ENCODE measurements around the gene YWHAE.
"Not testable (repeated sequence)": the region's sequence is repeated elsewhere in the genome, so short reads cannot be mapped to it uniquely, and the experiment has no call there.

The YWHAE gene

DNA sequence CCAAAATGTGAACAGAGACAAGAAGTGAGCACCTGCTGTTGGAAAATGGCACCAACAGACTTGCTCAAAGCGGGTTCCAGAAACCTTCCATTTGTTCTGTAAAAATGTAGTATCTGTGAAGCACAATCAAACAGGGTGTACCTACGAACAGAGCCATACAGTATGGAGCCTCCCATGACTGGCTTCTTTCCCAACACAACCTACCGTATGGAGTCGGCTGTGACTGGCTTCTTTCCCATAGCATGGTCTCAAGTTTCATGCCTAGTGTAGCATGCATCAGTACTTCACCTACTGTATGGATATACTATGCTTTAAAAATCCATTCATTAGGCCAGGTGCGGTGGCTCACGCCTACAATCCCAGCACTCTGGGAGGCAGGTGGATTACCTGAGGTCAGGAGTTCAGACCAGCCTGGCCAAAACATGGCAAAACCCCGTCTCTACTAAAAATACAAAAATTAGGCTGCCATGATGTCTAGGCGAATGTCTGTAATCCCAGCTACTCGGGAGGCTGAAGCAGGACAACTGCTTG is 26.2 kb downstream of the YWHAE start:
- no peak for DNase-seq (ENCODE audit: low read depth)

DNA sequence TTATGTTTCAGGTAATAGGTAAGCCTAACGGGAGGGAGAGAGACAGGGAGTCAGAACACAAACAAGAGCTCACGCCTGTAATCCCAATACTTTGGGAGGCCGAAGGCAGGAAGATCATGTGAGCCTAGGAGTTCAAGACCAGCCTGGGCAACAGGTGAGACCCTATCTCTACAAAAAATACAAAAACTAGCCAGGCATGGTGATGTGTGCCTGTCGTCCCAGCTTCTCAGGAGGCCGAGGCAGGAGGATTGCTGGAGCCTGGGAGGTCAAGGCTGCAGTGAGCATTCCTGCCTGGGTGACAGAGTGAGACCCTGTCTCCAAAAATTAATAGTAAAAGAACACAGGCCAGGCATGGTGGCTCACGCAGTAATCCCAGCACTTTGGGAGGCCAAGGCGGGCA is 27.4 kb downstream of the YWHAE start:
- no peak for DNase-seq (ENCODE audit: low read depth)

DNA sequence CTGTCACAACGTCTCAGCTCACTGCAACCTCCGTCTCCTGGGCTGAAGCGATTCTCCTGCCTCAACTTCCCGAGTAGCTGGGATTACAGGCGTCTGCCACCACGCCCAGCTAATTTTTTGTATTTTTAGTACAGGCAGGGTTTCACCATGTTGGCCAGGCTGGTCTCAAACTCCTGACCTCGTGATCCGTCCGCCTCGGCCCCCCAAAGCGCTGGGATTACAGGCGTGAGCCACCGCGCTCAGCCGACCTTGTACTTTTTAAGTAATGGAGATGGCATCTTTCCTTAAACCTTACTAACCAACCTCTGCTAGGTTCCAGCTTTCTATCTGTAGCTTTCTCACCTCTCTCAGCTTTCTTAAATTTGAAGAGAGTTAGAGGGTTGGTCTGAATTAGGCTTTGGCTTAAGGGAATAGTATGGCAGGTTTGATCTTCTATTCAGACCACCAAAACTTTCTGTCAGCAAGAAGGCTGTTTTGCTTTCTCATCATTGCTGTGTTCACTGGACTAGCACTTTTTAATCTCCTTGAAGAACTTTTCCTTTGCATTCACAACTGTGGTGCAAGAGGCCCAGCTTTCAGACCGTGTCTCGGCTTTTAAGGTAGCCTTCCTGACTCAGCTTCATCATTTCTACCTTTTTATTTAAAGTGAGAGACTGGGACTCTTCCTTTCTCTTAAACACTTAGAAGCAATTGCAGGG is 28.0 kb downstream of the YWHAE start:
- DNase-seq (ENCODE audit: low read depth), result no peak

DNA sequence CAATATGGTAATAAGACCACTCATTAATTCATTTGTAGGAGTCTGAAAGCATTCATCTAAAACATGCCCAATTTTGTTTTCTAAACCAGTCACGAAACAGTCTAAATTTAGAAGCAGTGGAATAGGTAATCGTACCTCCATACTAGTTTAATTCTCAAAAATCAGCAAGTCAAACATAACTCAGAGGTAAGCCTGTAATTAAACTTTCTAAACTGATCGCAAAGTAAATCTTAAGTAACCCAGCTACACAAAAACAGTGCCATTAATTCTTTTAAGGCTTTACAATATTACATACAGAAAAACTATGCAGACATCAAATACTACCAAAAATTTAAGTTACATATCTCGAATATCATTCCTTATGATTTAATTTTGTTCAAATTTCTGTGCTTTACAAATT is 31.4 kb downstream of the YWHAE start:
- DNase-seq (ENCODE audit: low read depth), result no peak

DNA sequence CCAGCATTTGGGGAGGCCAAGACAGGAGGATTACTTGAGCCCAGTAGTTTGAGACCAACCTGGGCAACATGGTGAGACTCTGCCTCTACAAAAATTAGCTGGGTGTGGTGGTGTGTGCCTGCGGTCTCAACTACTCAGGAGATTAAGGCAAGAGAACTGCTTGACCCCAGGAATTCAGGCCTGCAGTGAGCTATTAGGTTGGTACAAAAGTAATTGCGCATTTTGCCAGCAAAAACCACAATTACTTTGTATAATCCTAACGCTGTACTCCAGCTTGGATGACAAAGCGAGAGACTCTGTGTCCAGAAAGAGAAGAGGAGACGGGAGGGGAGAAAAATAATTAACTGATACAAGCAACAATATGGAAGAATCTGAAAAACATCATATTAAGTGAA is 32.7 kb downstream of the YWHAE start:
- no peak for DNase-seq (ENCODE audit: low read depth)

DNA sequence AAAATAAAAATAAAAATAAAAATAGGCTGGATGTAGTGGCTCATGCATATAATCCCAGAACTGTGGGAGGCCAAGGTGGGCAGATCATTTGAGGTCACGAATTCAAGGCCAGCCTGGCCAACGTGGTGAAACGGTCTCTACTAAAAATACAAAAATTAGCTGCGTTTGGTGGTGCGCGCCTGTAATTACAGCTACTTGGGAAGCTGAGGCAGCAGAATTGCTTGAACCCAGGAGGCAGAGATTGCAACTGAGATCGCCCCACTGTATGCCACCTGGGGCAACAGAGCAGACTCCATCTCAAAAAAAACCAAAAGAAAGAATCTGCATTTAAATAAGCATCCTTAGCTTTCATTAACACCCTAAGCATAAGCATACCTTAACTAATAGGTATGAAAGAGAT is 33.8 kb downstream of the YWHAE start:
- no peak for DNase-seq (ENCODE audit: low read depth)

DNA sequence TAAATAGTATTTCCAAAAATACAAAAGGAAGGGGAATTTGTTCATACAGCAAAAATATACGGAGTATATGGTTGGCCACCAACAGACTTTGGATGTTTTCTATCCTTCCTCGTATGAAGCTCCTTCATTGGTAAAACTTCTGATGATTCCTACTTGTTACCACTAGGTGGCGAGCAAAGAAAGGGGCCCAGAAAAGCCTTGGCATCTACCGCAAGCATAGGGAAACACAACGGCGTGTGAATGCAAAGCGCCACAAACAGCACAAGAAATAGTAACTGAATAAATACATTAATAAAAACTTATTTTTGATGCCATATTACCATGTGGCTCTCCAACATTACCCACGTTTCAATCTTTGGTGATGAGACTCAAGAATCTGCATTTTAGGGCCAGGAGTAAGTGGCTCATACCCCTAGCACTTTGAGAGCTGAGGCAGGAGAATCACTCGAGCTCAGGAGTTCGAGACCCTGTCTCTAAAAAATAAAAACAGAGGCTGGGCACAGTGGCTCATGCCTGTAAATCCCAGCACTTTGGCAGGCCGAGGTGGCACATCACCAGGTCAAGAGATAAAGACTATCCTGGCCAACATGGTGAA is 34.5 kb downstream of the YWHAE start:
- DNase-seq (ENCODE audit: low read depth), result peak; percentile 72

DNA sequence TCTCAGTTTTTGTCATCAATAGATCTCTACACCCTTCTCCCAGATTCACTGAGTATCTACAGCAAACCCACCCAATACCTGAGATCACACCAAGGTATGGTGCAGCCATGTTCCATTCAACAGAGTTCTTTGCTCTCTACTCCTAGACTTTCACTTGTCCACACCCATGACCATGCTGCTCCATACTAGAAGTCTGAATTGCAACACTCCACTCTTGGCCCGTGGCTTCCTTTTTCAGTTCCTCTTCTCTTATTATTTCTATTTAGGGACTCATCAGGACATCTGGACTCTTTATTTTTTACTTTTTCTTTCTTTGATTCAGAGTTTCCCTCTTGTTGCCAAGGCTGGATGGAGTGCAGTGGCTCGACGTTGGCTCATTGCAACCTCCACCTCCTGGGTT is 37.1 kb downstream of the YWHAE start:
- no peak for DNase-seq (ENCODE audit: low read depth)

DNA sequence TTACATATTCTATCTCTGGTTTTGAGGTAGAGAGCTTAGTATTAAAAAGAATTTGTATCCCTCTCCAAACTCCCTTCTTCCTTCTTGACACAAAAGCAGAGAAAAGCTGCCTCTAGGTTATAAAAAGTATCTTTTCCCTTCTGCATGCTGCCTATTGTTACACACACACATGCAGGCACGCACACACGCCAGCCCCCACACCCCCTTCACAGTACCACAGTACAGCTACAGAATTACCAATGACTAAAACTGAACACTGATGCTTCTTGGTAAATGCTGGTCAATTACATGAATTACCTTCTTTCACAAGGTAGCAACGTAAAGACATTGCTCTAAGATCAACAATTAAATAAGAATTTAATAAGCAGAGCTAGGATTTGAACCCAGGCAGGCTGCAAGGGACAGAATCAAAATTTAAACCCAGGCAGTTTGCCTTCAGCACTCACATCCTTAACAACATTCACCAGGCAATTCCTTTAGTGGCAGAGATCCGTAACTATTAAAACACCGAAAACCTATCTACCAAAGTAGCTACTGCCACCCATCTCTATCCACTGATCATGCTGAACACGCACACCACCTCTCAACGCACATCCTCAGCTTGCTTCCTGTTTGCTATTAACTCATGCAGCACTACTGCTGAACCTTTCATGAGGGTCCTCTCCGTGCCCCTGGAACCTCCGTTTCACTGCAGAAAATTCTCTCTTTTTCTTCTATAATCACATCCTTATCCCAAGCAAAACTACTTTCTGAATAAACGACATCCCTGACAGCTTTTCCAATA is 37.8 kb downstream of the YWHAE start:
- DNase-seq (ENCODE audit: low read depth), result no peak

DNA sequence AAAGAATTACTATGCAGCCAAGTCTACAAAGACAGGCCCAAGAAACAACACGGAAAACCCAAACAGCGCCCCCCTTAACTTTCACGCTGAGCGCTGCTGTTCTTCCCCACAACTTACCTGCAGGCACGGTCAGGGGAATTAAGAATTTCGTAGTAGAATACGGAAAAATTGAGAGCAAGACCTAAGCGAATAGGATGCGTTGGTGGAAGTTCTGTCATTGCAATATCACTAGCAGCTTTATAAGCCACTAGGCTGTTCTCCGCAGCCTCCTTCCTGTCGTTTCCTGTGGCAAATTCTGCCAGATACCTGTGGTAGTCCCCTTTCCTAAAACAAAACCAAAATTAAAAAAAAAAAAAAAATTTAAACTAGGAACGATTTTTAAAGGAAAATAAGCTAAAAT is 39.0 kb downstream of the YWHAE start:
- DNase-seq (ENCODE audit: low read depth), result no peak

DNA sequence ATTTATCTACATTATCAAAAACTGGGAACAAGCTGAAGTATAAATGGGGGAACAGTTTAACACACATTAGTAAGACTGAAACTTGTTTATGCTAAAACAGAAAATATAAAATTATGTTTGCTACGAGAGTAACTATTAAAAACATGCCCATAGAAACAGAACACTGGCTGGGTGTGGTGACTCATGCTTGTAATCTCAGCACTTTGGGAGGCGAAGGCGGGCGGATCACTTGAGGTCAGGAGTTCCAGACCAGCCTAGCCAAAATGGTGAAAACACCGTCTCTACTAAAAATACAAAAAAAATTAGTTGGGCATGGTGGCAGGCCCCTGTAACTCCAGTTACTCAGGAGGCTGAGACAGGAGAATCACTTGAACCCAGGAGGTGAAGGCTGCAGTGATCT is 39.7 kb downstream of the YWHAE start:
- DNase-seq (ENCODE audit: low read depth), result peak; percentile 20

DNA sequence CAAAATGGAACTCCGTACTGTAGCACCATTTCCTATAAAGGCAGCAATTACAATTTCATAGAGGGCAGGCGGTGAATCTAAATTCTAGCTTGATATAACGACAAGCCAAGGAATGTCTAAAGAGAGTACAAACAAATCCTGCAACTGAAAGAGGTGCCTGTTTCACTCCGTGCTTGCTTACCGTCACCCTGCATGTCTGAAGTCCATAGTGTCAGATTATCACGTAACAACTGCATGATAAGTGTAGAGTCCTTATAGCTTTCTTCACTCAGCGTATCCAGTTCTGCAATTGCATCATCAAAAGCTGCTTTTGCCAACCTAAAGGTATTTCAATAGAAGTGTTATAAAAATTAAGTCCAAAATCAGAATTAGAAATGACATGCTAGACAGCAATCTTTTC is 46.0 kb downstream of the YWHAE start:
- no peak for DNase-seq (ENCODE audit: low read depth)

DNA sequence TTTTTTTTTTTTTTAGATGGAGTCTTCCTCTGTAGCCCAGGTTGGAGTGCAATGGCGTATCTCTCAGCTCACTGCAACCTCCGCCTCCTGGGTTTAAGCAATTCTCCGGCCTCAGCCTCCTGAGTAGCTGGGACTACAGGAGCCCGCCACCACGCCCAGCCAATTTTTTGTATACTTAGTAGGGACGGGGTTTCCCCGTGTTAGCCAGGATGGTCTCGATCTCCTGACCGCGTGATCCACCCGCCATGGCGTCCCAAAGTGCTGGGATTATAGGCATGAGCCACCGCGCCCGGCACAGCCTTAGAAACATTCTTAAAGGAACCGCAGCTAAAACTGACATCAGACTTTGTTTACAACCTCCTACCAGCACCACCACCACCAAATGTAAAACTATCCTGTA is 47.5 kb downstream of the YWHAE start:
- not testable (repeated sequence) for DNase-seq (ENCODE audit: low read depth)

DNA sequence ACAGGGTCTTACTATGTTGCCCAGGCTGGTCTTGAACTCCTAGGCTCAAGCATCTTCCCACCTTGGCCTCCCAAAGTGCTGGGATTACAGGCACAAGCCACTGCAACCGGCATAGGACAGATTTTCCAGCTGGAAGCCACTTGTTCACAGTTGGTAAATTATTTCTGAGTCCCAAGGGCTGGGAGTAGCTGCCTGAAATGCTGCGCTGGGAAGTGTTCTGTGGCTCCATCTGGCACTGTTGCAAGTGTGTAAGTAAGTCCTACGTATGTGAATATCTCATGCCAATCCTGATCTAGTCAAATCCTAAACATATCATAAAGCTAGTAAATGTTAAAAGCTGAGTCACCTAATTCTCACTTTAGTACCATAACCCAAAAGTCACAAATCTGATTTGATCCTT is 48.1 kb downstream of the YWHAE start:
- DNase-seq (ENCODE audit: low read depth), result no peak

DNA sequence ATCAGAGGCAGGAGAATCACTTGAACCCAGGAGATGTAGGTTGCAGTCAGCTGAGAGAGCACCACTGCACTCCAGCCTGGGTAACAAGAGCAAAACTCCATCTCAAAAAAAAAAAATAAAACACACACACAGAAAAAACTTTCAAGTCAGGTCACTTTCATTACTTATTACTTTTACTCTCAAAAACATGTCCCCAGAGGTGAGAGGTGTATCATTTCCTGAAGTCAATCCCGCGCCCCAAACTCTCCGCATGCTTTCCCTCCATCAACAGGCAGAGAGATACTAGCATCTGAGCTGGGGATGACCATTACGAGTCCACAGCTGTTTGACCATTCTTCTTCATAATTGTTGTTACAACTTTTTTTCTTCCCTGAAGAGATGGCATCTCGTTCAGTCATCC is 48.7 kb downstream of the YWHAE start:
- DNase-seq (ENCODE audit: low read depth), result no peak

DNA sequence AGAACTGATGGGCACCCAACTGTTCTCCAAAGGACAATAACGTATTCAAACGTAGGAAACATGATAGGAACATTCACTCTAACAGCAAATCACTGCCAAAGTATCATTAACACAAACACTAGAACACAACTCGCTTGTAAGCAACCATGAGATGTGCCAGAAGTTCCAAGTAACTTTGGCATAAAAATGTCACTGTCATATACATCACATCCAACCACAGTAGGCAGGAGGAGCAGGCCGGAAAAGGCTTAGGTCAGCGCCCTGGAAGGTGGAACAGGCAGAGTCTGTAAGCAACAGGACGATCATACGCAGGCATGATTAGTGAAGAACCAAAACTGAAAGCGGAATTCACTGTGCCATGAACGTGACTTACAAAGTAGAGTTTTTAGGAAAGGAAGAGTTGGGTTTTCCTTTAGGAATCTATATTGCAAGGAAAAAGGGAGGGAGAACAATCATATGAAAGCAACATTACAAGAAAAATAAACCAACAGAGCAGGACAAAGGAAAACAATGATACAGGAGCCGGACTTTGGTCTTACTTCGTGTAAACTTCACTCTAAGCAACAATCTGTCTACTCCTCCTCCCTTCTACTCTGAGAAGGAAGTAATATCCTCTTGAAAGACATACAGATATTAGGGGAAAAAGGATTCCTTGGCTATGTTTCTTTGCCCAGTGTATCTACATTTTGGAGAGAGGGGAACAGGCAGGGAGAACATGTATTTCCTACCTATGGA is 52.3 kb downstream of the YWHAE start:
- no peak for DNase-seq (ENCODE audit: low read depth)

DNA sequence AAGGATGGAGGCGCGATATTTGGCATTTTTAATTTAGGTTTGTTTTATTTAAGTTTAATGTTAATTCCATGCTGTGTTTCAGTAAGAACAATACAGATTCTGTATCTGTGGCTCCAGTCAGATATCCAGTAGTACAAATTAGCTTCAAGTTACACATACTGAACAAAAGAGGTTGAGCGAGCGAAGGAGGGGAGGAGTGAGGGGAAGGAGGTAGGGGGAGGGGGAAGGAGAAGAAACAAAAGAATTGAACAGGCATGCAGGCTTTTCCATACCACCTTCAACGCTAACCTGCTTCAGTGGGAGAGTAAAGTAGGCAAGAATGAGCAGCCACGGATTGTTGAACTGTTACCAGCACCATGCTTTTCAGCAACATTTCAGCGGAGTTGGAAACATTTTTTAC is 55.5 kb downstream of the YWHAE start:
- DNase-seq (ENCODE audit: low read depth), result no peak

DNA sequence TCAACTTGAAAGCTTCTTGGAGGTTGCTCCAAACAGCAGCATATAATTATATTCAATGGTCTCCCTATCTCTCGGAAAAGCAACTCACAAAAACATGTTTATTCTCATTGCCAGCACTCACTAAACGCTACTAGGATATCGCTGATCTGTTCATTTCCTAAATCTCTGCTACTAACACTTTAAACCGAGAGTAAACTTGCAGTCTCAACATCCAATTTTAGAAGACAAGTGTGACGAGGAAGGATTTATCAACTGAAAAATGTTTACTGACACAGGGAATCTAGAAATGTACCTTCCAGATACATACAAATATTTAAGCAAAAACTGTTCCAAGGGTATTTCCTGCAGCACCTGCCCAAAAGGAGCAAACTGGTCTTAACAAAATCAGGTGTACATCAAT is 56.5 kb downstream of the YWHAE start:
- no peak for DNase-seq (ENCODE audit: low read depth)

DNA sequence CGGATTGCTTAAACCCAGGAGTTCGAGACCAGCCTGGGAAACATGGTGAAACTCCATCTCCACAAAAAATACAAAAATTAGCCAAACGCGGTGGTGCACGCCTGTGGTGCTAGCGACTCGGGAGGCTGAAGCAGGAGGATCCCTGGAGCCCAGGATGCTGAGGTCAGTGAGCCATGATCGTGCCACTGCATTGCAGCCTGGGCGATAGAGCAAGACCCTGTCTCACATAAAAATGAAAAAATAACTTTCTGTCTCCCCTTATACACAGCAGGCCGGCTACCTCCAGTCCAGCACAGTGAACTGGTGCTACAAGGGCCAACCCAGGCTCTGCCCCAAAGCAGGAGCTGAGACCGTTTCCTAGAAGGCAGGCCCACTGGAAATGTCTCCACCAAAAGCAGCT is 59.7 kb downstream of the YWHAE start:
- DNase-seq (ENCODE audit: low read depth), result no peak

DNA sequence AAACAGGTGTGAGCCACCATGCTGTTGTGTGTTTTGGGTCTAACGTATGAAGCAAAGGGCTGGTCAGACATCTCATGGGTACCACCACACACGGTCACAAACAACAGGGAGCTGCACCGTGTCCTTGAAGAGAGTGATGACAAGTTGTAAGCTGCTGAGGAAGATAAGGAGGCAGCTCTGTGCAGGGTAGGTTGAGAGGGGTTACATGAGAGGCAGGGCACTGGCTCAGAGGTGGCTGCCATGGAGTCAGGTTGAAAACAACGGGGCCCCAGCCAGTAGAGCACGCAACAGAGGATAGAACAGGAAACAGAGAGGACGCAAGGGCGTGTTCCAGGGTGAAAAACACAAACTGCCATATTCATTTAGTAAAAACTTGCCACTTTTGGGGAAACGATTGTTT is 68.3 kb downstream of the YWHAE start:
- no peak for DNase-seq (ENCODE audit: low read depth)

DNA sequence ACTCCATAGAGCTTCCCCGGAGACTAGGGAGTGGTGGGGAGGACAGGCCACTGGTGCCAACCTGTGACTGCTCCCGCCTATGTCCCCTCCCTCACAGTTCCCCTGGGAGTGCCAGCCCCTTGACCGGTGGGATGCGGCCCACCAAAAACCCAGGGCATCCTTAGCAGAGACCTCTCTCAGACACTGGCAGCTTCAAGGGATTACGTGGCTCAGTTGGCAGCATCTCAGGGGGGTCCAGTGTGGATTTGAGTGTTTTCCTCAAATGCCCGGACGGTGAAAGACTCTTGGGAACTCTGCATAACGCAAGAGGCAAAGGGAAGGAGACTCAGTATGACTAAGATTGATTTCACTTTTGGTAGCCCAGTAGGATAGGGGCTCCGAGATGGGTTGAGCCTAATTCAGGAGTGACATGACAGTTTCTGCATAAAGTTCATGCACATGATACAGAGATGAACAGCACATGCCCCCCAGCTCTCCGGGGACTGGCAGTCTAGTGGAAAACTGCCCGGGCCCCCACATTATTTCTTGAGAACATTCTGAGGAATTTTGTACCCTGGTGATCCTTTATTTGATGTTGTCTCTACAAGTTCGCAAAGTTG is 70.2 kb downstream of the YWHAE start:
- no peak for DNase-seq (ENCODE audit: low read depth)

DNA sequence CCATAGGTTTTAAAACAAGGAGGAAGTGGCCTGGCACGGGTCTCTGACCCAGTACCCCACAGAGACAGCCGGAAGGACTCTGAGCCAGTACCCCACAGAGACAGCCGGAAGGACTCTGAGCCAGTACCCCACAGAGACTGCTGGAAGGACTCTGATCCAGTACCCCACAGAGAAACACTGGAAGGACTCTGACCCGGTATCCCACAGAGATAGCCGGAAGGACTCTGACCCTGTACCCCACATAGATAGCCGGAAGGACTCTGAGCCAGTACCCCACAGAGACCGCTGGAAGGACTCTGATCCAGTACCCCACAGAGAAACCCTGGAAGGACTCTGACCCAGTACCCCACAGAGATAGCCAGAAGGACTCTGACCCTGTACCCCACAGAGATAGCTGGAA is 71.6 kb downstream of the YWHAE start:
- DNase-seq (ENCODE audit: low read depth), result no peak

All from fibroblast of the conjunctiva (primary cell).